Transverse colon (tissue), 4 donors: ENCODE data around the gene RFC2. TPM values are rescaled to one million over a fixed set of nuclear protein-coding genes. Genes with fewer than 3 reads are reported as not detected.

Experiments used
- DNase-seq: peaks from one replicate; pipeline ENCODE4 v3.0.0-alpha.2; 2019
- H3K27ac ChIP-seq, 4 donors: fragments of 200-600 bp; sonication (generic); 2 replicates each; pipeline ENCODE4 v1.5.1; 2016 to 2018; ENCODE audit warnings: inconsistent platforms in 4 of 4
- H3K27me3 ChIP-seq: fragments of 200-600 bp; sonication (generic); 2 replicates; pipeline ENCODE4 v1.5.1; 2017; ENCODE audit warnings: inconsistent platforms
- H3K36me3 ChIP-seq, 4 donors: fragments of 200-600 bp; sonication (generic); 2 replicates each; pipeline ENCODE4 v1.5.1; 2017 to 2019; ENCODE audit warnings: inconsistent platforms in 4 of 4
- H3K4me1 ChIP-seq, 4 donors: fragments of 200-600 bp; sonication (generic); 2 replicates each; pipeline ENCODE4 v1.5.1; 2017 to 2020; ENCODE audit warnings: inconsistent platforms in 4 of 4
- H3K4me3 ChIP-seq, 4 donors: fragments of 200-600 bp; sonication (generic); 1 replicate in 1 of 4; 2 replicates in 3 of 4; pipeline versions ENCODE4 v1.5.1 to v1.6.1; 2017 to 2019; ENCODE audit warnings: inconsistent platforms in 4 of 4
- H3K9me3 ChIP-seq, 2 donors: fragments of 200-600 bp; sonication (generic); 2 replicates each; pipeline ENCODE4 v1.5.1; 2017 to 2019; ENCODE audit warnings: inconsistent platforms in 2 of 2
- CTCF ChIP-seq, 5 experiments: fragments of 200-600 bp in 3 of 5; fragments of 450-650 bp in 2 of 5; sonication (generic) in 3 of 5; IDR thresholded peaks; 1 replicate in 2 of 5; 2 replicates in 3 of 5; pipeline ENCODE4 v1.5.1; 2016 to 2017; ENCODE audit warnings: antibody characterized with exemption in 5 of 5, inconsistent platforms in 3 of 5, mild to moderate bottlenecking in 2 of 5, moderate library complexity in 1 of 5
- EP300 ChIP-seq: sonication (generic); formaldehyde crosslinking; IDR thresholded peaks from one replicate; pipeline ENCODE4 v1.6.1; 2017; ENCODE audit warnings: antibody characterized with exemption, low read depth
- POLR2A ChIP-seq: fragments of 450-650 bp; IDR thresholded peaks from one replicate; pipeline ENCODE4 v1.6.1; 2016; ENCODE audit warnings: antibody characterized with exemption, mild to moderate bottlenecking, moderate library complexity
- POLR2AphosphoS5 ChIP-seq, 3 donors: sonication (generic); formaldehyde crosslinking; IDR thresholded peaks; one replicate each; pipeline ENCODE4 v1.6.1; 2016; ENCODE audit warnings: antibody characterized with exemption in 3 of 3
- WGBS, 2 donors: methylation state at CpG; one replicate each; pipeline ENCODE4 v1.1.5; 2018; ENCODE audit warnings: low coverage in 1 of 2; 5-methylcytosine and 5-hydroxymethylcytosine counted together
- in situ Hi-C, 4 donors: fragments of 200-750 bp; cut with MboI; loops; one replicate each; pipeline versions ENCODE4 v1.15.0 to v1.15.1; 2017; ENCODE audit warnings: low sequenced_read_pairs in 3 of 4, low pct_ligation_motif_present in 1 of 4, low pct_unique_long_range_greater_than_20kb in 1 of 4
- intact Hi-C: fragments of 100-400 bp; cut with DNase I; formaldehyde crosslinking; loops from one replicate; pipeline ENCODE4 v1.15.1; 2023; ENCODE audit warnings: low total_unique reads
- total RNA-seq, 4 donors: library from RNA; depleted of rRNA; stranded (reverse); fragments of >200 nt; gene quantifications; one replicate each; pipeline ENCODE4 v1.1.0, GENCODE V29; 2016

RFC2 gene
- total RNA-seq, 4 donors from 2014 or later = 6.7 to 17.3 (median 9.3) TPM

- intact Hi-C loops = loop anchor here (10.0 kb wide), 1 partner anchor 105 kb away; no protein-coding TSS in a partner anchor
- H3K4me1 ChIP-seq = peaks cover 29 to 86% (median 78%) of the 10 kb centered on the region in 4 donors
Observed at GRCh38 chr7:74289659-74290552, 35.7 kb upstream of the RFC2 start.

GRCh38 chr7:74289018-74289658 lies 34.9 kb upstream of the RFC2 start, which contains the start of gene CLIP2:
TSS of gene CLIP2 (plus strand) at chr7:74289407. CDS start at chr7:74317547, 28,140 bp downstream.
- TF ChIP-seq POLR2A (peak; percentile 8), EP300 (no peak), POLR2AphosphoS5 (IDR thresholded peaks at IDR 0.05) (peak in 2 of 3 donors; percentile 59 to 66)
- WGBS, 2 donors = 1% methylated on average over 42 of the region's 67 CpGs; no CpG with 5 or more reads in 1 of the 2 donors
- intact Hi-C loops (no loop called here), in situ Hi-C loops (no loop called here)
- H3K27me3 ChIP-seq = no peaks in the 10 kb centered on the region
- H3K4me3 ChIP-seq = peak within 1 kb of the TSS; percentile 58 to 93 (median 78)
- peak within 1 kb of the TSS; percentile 87 to 94 (median 91) for H3K27ac ChIP-seq
- H3K9me3 ChIP-seq = no peaks in the 10 kb centered on the region
- peaks cover 29 to 85% (median 76%) of the 10 kb centered on the region in 4 donors for H3K4me1 ChIP-seq
- H3K36me3 ChIP-seq = no peaks in the 10 kb centered on the region
- peak; percentile 84 for DNase-seq

More at GRCh38 chr7:74289659-74290552, 35.7 kb upstream of the RFC2 start:
- peak overlapping the region; percentile 58 to 93 (median 78) for H3K4me3 ChIP-seq
- no peaks in the 10 kb centered on the region for H3K27me3 ChIP-seq
- in situ Hi-C loops = no loop called here
- DNase-seq = peak; percentile 66
- H3K9me3 ChIP-seq = no peaks in the 10 kb centered on the region
- 0% methylated on average over 34 of the region's 60 CpGs; no CpG with 5 or more reads in 1 of the 2 donors for WGBS, 2 donors
- TF ChIP-seq POLR2AphosphoS5 (IDR thresholded peaks at IDR 0.05) (peak in 1 of 3 donors; percentile 9), CTCF (IDR thresholded peaks at IDR 0.05) (no peak)
- H3K27ac ChIP-seq = peak overlapping the region; percentile 87 to 94 (median 91)
- no peaks in the 10 kb centered on the region for H3K36me3 ChIP-seq

GRCh38 chr7:74288034-74288881 lies 34.1 kb upstream of the RFC2 start:
- DNase-seq = no peak
- no peak for TF ChIP-seq CTCF (IDR thresholded peaks at IDR 0.05)
- peak; percentile 12 for TF ChIP-seq POLR2A
- no peak for TF ChIP-seq EP300
- no peak for TF ChIP-seq POLR2AphosphoS5 (IDR thresholded peaks at IDR 0.05)
- WGBS, 2 donors = 21% methylated on average over 20 of the region's 20 CpGs; no CpG with 5 or more reads in 1 of the 2 donors
- in situ Hi-C loops = no loop called here
- intact Hi-C loops = no loop called here
- H3K4me3 ChIP-seq = peak overlapping the region in 3 of 4 donors; percentile 63 to 93 (median 92)
- H3K27ac ChIP-seq = peak overlapping the region; percentile 78 to 94 (median 90)
- H3K27me3 ChIP-seq = no peaks in the 10 kb centered on the region
- no peaks in the 10 kb centered on the region for H3K36me3 ChIP-seq
- H3K9me3 ChIP-seq = no peaks in the 10 kb centered on the region
- peaks cover 22 to 82% (median 72%) of the 10 kb centered on the region in 4 donors for H3K4me1 ChIP-seq

- H3K4me1 ChIP-seq = peaks cover 22 to 77% (median 68%) of the 10 kb centered on the region in 4 donors
- no peak overlapping the region for H3K4me3 ChIP-seq
- in situ Hi-C loops (no loop called here), intact Hi-C loops (no loop called here)
- peak overlapping the region; percentile 78 to 94 (median 90) for H3K27ac ChIP-seq
- 57 to 58% methylated on average over 4 to 7 of the region's 7 CpGs for WGBS, 2 donors
- peak in 2 of 3 donors; percentile 53 to 74 for TF ChIP-seq POLR2AphosphoS5 (IDR thresholded peaks at IDR 0.05)
- TF ChIP-seq CTCF (IDR thresholded peaks at IDR 0.05) = no peak
- no peak for TF ChIP-seq EP300
- peak; percentile 55 for TF ChIP-seq POLR2A
- DNase-seq = peak; percentile 77
- H3K27me3 ChIP-seq = no peaks in the 10 kb centered on the region
- no peaks in the 10 kb centered on the region for H3K9me3 ChIP-seq
- H3K36me3 ChIP-seq = no peaks in the 10 kb centered on the region
Observed at GRCh38 chr7:74287303-74288033, 33.3 kb upstream of the RFC2 start.
